Panc1 (cell line): Measurements from ENCODE around the gene AGRP. TPM values are rescaled to one million over a fixed set of nuclear protein-coding genes. Genes with fewer than 3 reads are reported as not detected.

Experiments used
- ATAC-seq: fragments of 200-7000 bp; cut with Tn5 transposase; 2 replicates; pipeline ENCODE4 v1.9.1; 2020; ENCODE audit warnings: mild to moderate bottlenecking, moderate library complexity
- BruUV-seq: library from RNA; stranded (reverse); fragments of 400-500 nt; replicated peaks from 2 replicates; lab custom pipeline; 2021; lab: Mats Ljungman, UMichigan
- CTCF ChIA-PET: fragments of 300-600 bp; sonication (Branson Sonifier 250); formaldehyde crosslinking; loops from one replicate; lab custom pipeline; 2022; ENCODE audit warnings: antibody characterized with exemption; lab: Charles Lee
- POLR2A ChIA-PET: fragments of 300-600 bp; sonication (Branson Sonifier 250); formaldehyde crosslinking; loops from one replicate; lab custom pipeline; 2022; ENCODE audit warnings: antibody characterized with exemption; lab: Charles Lee
- DNase-seq: peaks from one replicate; pipeline ENCODE4 v3.0.0-alpha.2; 2010; ENCODE audit warnings: low read depth, low spot score
- H3K27ac ChIP-seq: 2 replicates; pipeline ENCODE4 v1.5.1; 2011; ENCODE audit warnings: mild to moderate bottlenecking, low read length, inconsistent platforms
- H3K27me3 ChIP-seq: fragments of 200-500 bp; sonication (Bioruptor generic); 2 replicates; pipeline ENCODE4 v1.6.0; 2014; ENCODE audit warnings: low read length, inconsistent platforms; ENCODE audit not compliant: control insufficient read depth, insufficient read depth
- H3K36me3 ChIP-seq: fragments of 200-500 bp; sonication (Bioruptor generic); 2 replicates; pipeline ENCODE4 v1.5.1; 2014; ENCODE audit warnings: inconsistent platforms, mild to moderate bottlenecking, low read length, moderate library complexity; ENCODE audit not compliant: control insufficient read depth, insufficient read depth
- H3K4me1 ChIP-seq: 2 replicates; pipeline ENCODE4 v1.5.1; 2011; ENCODE audit warnings: inconsistent platforms, mild to moderate bottlenecking, low read length, moderate library complexity; ENCODE audit not compliant: control insufficient read depth, insufficient read depth
- H3K4me3 ChIP-seq, 2 experiments: 2 replicates each; pipeline ENCODE4 v1.5.1; 2011 to 2012; ENCODE audit warnings: low read depth in 2 of 2, low read length in 2 of 2, mild to moderate bottlenecking in 2 of 2, inconsistent platforms in 1 of 2, moderate library complexity in 1 of 2
- H3K9me3 ChIP-seq: fragments of 200-500 bp; sonication (Bioruptor generic); 2 replicates; pipeline ENCODE4 v1.5.1; 2014; ENCODE audit warnings: low read depth, mild to moderate bottlenecking, inconsistent platforms, low read length, moderate library complexity; ENCODE audit not compliant: control insufficient read depth, insufficient read depth
- CTCF ChIP-seq: fragments of 450-650 bp; IDR thresholded peaks from 2 replicates; pipeline ENCODE4 v1.5.1; 2017; ENCODE audit warnings: mild to moderate bottlenecking
- POLR2AphosphoS5 ChIP-seq: IDR thresholded peaks from 2 replicates; pipeline ENCODE4 v1.6.1; 2012; ENCODE audit warnings: mild to moderate bottlenecking, low read depth, low read length, moderate library complexity
- REST ChIP-seq, 2 experiments: IDR thresholded peaks; 2 replicates each; pipeline ENCODE4 v1.6.1; 2011 to 2012; ENCODE audit warnings: low read depth in 2 of 2, control low read depth in 1 of 2, low read length in 1 of 2, mild to moderate bottlenecking in 1 of 2, moderate library complexity in 1 of 2; ENCODE audit not compliant: insufficient read depth in 1 of 2
- SIN3A ChIP-seq: IDR thresholded peaks from 2 replicates; pipeline ENCODE4 v1.6.1; 2012; ENCODE audit warnings: low read depth, mild to moderate bottlenecking, low read length, moderate library complexity, borderline replicate concordance; ENCODE audit not compliant: insufficient read depth
- TCF7L2 ChIP-seq: IDR thresholded peaks from 2 replicates; pipeline ENCODE4 v1.6.1; 2011; ENCODE audit warnings: mild to moderate bottlenecking, low read depth, low read length, inconsistent platforms
- in situ Hi-C: cut with HindIII; loops from 2 replicates; pipeline ENCODE4 v1.10.0; 2016; ENCODE audit warnings: low sequenced_read_pairs, low pct_unique_long_range_greater_than_20kb
- intact Hi-C: fragments of 100-400 bp; cut with micrococcal nuclease; formaldehyde crosslinking; loops from one replicate; pipeline ENCODE4 v1.10.0; 2022; ENCODE audit not compliant: unreplicated experiment
- total RNA-seq: library from RNA; stranded (reverse); gene quantifications from one replicate; pipeline ENCODE4 v1.2.1, GENCODE V29; 2021; ENCODE audit not compliant: unreplicated experiment

Gene AGRP
- total RNA-seq, 1 experiment from 2014 or later: not detected

GRCh38 chr16:67446968-67447507, 36.3 kb downstream of the AGRP start:
- no TSS peak for BruUV-seq
- TF ChIP-seq REST (IDR thresholded peaks at IDR 0.05; ENCODE audit: insufficient read depth in 1 of 2, low read depth in 2 of 2, low read length in 1 of 2): no peak
- TF ChIP-seq TCF7L2: no peak
- no peak for TF ChIP-seq SIN3A
- TF ChIP-seq POLR2AphosphoS5: no peak
- no peak for TF ChIP-seq CTCF
- Histone ChIP-seq H3K4me3 (no peak overlapping the region), H3K9me3 (no peaks in the 10 kb centered on the region), H3K27me3 (no peaks in the 10 kb centered on the region), H3K27ac (no peak overlapping the region), H3K4me1 (no peaks in the 10 kb centered on the region), H3K36me3 (no peaks in the 10 kb centered on the region)
- ChIA-PET POLR2A (no interaction called here), CTCF (interaction anchor here (0.6 to 2.1 kb wide), 2 partner anchors 19 to 117 kb away, joined by 4 to 7 read pairs; no protein-coding TSS in a partner anchor)
- no peak for DNase-seq
- intact Hi-C loops (no loop called here), in situ Hi-C loops (no loop called here)
- no peak for ATAC-seq

DNA sequence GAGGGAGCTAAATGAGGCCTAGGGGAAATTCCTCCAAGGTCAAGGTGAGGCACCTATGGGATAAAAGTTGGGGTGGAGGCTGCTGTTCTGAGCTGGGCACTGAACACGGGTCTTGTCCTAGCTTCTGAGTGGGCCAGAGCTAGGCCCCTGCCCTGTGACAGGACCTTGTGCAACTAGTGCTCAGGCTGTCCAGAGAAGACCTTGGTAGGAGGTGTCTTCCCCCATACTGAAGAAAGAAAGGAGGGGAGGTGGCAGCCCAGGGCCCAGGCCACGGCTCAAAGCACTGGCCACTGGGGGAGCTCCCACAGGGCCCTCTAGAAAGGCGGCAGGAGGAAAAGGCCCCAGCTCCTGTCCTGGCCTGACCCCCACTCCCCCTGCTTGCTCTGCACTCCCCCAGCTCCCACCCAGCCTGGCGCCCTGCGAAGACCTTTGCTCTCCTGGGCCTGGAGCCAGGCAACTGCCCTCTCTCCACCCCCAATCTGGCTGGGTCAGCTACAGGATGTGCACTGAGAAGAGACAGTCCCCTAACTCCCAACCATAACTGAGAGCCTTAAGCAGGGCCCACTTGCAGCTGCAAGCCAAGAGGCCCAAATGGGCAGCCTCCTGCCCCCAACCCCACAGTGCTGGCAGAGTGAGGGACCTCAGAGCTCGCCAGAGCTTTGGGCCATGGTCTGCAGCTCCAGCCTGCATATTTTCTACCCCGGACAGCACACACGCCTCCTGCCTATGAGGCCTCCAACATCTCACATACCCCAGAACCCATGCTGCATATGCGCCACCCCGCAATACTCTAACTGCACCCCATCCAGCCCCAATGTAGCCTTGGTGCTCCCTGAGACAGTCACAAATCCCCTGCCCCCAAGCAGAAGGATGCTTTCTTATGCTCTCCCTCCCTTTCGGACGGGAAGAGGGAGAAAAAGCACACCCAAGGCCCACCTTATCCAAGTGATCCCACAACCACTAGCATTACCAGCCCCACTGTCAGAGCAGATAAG, 37.1 kb downstream of the AGRP start:
- no peaks in the 10 kb centered on the region for H3K36me3 ChIP-seq
- H3K9me3 ChIP-seq: no peaks in the 10 kb centered on the region
- BruUV-seq: no TSS peak
- ATAC-seq (peak; percentile 47; the same call in 1 of the 2 replicates), DNase-seq (no peak)
- no peak overlapping the region for H3K27ac ChIP-seq
- H3K4me3 ChIP-seq: no peak overlapping the region
- ChIA-PET CTCF (interaction anchor here (2.1 kb wide), 1 partner anchor 18 kb away, joined by 7 read pairs; no protein-coding TSS in a partner anchor), POLR2A (no interaction called here)
- no peaks in the 10 kb centered on the region for H3K27me3 ChIP-seq
- TF ChIP-seq SIN3A (no peak), REST (IDR thresholded peaks at IDR 0.05; ENCODE audit: insufficient read depth in 1 of 2, low read depth in 2 of 2, low read length in 1 of 2) (no peak), CTCF (no peak; the same call in 1 of the 2 replicates), TCF7L2 (no peak), POLR2AphosphoS5 (no peak)
- no peaks in the 10 kb centered on the region for H3K4me1 ChIP-seq
- in situ Hi-C loops: no loop called here
- intact Hi-C loops: no loop called here
